HK-2 (cell line): ENCODE results near the gene AKAP13.
A peak's percentile ranks its signal among the peaks of the same experiment; 100 is the strongest.
"Not testable (repeated sequence)": the region's sequence is repeated elsewhere in the genome, so short reads cannot be mapped to it uniquely, and the experiment has no call there.

Experiments used
- DNase-seq: peaks from one replicate; pipeline ENCODE4 v3.0.0-alpha.2; 2018; ENCODE audit not compliant: unreplicated experiment

The AKAP13 gene

GRCh38 chr15:85380217-85380811, at the start of gene AKAP13:
Gene AKAP13 (plus strand): TSS chr15:85380603. CDS start chr15:85485721, 105,118 bp downstream.
- peak; percentile 97 for DNase-seq

GRCh38 chr15:85330901-85331588, 49.4 kb upstream of the AKAP13 start:
- DNase-seq: peak; percentile 81

- no peak for DNase-seq
These were observed 48.6 kb upstream of the AKAP13 start for GRCh38 chr15:85331655-85332285.

- DNase-seq: no peak
These were observed 47.1 kb upstream of the AKAP13 start for GRCh38 chr15:85333132-85333831.

- no peak for DNase-seq
These were observed 46.2 kb upstream of the AKAP13 start for GRCh38 chr15:85334241-85334640.

GRCh38 chr15:85335193-85335942, 45.0 kb upstream of the AKAP13 start:
- DNase-seq: no peak

- no peak for DNase-seq
These were observed 43.5 kb upstream of the AKAP13 start for GRCh38 chr15:85336880-85337279.

- DNase-seq: no peak
These were observed 42.9 kb upstream of the AKAP13 start for GRCh38 chr15:85337425-85338074.

- no peak for DNase-seq
These were observed 40.1 kb upstream of the AKAP13 start for GRCh38 chr15:85340321-85340665.

- DNase-seq: no peak
These were observed 39.6 kb upstream of the AKAP13 start for GRCh38 chr15:85340852-85341251.

- not testable (repeated sequence) for DNase-seq
These were observed 38.2 kb upstream of the AKAP13 start for GRCh38 chr15:85342163-85342562.

- DNase-seq: not testable (repeated sequence)
These were observed 37.0 kb upstream of the AKAP13 start for GRCh38 chr15:85343443-85343842.

- DNase-seq: not testable (repeated sequence)
These were observed 36.2 kb upstream of the AKAP13 start for GRCh38 chr15:85344241-85344640.

- peak; percentile 48 for DNase-seq
These were observed 35.7 kb upstream of the AKAP13 start for GRCh38 chr15:85344653-85345114.

- DNase-seq: not testable (repeated sequence)
These were observed 35.0 kb upstream of the AKAP13 start for GRCh38 chr15:85345196-85345918.

- not testable (repeated sequence) for DNase-seq
These were observed 33.8 kb upstream of the AKAP13 start for GRCh38 chr15:85346462-85347084.

GRCh38 chr15:85347264-85348047, 32.9 kb upstream of the AKAP13 start:
- DNase-seq: not testable (repeated sequence)

- DNase-seq: not testable (repeated sequence)
These were observed 32.2 kb upstream of the AKAP13 start for GRCh38 chr15:85348048-85348766.
